Dedifferentiated amniotic fluid mesenchymal stem cell (primary cell): Measurements from ENCODE around the gene COG6.

Source experiments
- DNase-seq: peaks from one replicate; pipeline ENCODE4 v3.0.0-alpha.2; 2016; ENCODE audit errors: extremely low spot score

The COG6 gene

GRCh38 chr13:39768962-39769361, 113.5 kb downstream of the COG6 start:
- no peak for DNase-seq

- DNase-seq = no peak
Observed at GRCh38 chr13:39770221-39771090, 115.0 kb downstream of the COG6 start.

- no peak for DNase-seq
Observed at GRCh38 chr13:39773833-39774232, 118.4 kb downstream of the COG6 start.

DNA sequence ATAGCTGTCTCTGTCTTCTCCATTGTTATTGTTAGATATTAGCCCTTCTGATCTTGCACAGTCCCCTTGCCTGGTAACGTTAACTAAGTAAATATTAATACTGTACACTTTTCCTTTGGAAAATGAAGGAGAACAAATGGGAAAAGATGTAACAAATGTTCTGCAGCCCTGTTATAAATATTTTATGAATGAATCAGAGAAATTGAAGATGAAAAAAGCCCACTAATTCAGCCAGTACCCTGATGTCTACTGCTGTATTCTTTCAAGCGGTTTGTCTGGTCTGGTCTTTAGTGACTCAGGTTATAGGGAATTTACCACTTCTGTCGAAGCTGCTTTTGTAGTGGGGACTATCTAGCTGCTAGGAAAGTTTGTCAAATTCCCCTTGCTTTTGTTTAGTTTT, 121.0 kb downstream of the COG6 start:
- DNase-seq = no peak

DNA sequence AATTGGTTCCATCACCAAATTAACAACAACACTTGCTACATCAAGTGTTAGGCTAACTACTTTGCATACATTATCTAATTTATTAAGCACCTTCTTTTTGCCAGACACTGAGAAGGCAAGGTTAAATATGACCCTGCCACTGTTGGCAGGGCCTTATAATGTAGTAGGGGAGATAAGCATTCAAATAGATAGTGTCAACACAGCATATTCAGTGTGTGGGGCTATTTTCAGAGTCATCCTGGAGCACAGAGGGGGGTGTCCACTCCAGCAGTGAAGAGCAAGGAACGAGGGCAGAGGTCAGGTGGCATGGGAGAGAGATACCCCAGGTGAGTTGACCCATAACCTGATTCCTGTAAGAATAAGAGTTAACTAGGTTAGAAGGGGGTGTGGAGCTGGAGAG, 121.6 kb downstream of the COG6 start:
- no peak for DNase-seq

DNA sequence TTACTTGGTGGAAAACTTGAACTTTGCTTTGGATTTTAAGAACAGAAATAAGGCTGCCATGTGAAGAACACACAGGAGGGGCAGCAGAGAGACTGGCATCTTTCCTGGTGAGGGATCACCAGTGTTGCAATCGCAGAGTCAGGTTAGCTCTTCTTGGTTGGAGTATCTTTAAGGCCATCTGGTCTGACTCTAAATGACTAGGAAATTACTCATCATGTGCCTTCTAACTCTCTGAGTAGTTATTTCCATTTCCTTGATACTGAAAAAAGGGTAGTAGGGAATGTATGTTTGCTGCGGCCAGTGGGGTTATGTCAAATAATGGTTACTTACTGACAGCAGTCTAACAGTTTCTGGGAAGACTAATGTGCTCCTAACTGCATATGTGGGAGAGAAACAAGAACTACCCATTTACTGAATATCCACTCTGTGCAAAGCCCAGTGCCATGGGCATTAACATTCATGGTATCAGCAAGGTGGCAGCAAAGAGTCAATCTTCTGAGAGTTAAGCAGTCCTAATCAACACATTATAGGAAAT, 122.1 kb downstream of the COG6 start:
- peak; percentile 24 for DNase-seq

GRCh38 chr13:39779337-39780265, 124.1 kb downstream of the COG6 start:
- DNase-seq = no peak

DNA sequence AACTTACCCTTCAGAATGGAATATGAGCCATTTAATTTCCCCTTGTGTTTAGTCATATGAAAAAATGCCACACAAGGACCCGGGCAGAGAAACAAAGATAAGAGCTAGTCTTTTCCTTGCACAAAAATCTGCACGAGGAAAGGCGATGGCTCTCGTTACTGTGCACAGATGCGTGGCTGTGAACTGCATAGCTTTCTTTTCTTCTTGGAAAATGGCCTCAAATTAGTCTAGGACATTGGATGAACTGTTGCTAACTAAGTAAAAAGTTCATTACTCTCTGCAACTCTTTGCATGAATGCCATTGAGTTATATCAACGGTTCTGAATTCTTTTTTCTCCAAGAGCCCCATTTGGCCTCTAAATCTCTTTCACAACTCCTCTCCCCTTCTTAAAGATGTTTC, 125.2 kb downstream of the COG6 start:
- DNase-seq = no peak

DNA sequence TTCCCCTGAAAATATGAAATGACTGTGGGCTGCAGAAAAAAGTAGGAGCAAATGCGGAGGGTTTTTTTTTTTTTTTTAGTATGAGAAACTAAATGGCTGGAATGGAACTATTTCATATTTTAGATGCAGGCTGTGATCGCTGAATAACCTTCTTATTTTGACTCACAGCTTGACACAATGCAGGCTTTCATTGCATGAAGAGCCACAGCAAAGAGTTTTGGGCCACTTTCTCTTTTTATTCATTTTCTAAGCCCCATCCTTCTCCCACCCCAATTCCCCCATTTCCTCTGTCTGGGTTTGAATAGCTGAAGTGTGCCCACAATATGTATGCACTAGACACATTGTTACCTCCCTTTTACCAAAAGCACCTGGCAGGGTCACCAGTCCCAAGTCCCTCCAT, 125.9 kb downstream of the COG6 start:
- DNase-seq = no peak

GRCh38 chr13:39783051-39783450, 127.6 kb downstream of the COG6 start:
- DNase-seq = no peak

DNA sequence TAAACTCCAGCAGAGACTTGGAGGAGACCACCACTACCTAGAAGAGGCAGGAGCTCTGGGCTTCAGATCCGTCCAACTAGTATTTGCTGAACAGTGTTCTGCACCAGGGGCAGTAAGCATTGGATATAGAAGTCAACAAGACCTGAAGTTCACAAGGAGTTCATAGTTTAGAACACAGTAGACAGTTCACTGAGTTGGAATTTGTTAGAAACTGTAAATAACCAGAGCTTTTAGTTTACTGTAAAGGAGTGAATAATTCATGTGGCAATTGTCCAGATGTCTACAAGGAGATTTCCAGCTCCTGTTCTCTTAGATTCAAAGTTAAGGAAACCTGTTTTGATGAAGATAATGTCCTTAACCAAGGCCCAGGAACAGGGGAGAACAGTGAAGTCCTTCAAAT, 128.9 kb downstream of the COG6 start:
- DNase-seq = no peak

GRCh38 chr13:39786091-39786490, 130.6 kb downstream of the COG6 start:
- DNase-seq = no peak

DNA sequence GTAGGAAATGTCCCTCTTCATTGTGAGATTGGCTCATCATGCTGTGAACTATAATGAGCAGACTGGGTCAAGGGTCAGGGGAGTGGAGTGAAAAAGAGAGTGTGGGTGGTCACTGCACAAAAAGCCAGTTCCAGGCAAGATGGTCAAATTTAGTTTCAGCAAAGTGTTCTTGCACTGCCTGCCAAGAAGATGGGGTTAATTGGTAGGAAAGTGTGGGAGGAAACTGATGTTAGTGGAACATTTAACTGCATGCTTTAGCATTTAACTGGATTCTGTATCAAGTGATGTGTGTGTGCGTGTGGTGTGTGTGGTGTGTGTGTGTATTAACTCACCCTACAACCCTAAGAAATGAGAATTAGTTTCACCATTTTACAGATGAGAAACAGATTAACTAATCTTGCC, 131.6 kb downstream of the COG6 start:
- DNase-seq = no peak

DNA sequence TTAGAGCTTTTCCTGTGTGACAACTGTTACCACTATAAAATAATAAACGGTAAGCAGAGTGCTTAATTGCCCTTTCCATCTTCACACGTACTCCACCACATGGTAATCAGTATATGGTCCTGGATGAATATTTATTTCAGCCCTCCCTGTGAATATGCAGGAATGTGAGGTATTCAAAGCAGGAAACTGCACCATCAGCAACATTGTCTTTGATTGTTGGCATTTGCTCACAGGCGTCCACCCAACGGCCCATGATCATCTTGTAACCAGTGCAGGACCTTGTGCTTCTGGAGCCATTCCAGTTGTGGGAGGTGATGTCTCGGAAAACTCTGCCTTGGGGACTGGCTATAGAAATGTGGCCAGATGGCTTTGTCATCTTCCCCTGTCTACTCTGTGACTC, 132.6 kb downstream of the COG6 start:
- no peak for DNase-seq

GRCh38 chr13:39789451-39789850, 134.0 kb downstream of the COG6 start:
- DNase-seq = no peak
